Neural cell (in vitro differentiated cells): ENCODE results near the gene NPR2. TPM values are rescaled to one million over a fixed set of nuclear protein-coding genes. Genes with fewer than 3 reads are reported as not detected.

ENCODE experiments used
- H2AFZ ChIP-seq: fragments of 200-600, 300-800 bp; sonication (generic), shearing (Covaris generic); 2 replicates; pipeline ENCODE4 v1.6.0; 2014; ENCODE audit warnings: low read depth, mild to moderate bottlenecking, antibody characterized with exemption, low read length, moderate library complexity
- H3F3A ChIP-seq: fragments of 200-600 bp; shearing (Covaris generic); 2 replicates; pipeline ENCODE4 v1.6.1; 2016; ENCODE audit warnings: mild to moderate bottlenecking, moderate library complexity, mixed read lengths, antibody characterized with exemption, low read length; ENCODE audit not compliant: insufficient read depth, poor library complexity, severe bottlenecking
- H3K27ac ChIP-seq: fragments of 200-600, 300-800 bp; sonication (generic), shearing (Covaris generic); 2 replicates; pipeline ENCODE4 v1.5.1; 2014; ENCODE audit warnings: mild to moderate bottlenecking, low read length, moderate library complexity
- H3K27me3 ChIP-seq: fragments of 300-800, 200-600 bp; sonication (generic), shearing (Covaris generic); 2 replicates; pipeline ENCODE4 v1.6.0; 2014; ENCODE audit warnings: mild to moderate bottlenecking, low read depth, low read length, moderate library complexity; ENCODE audit not compliant: insufficient read depth
- H3K36me3 ChIP-seq: fragments of 300-800, 200-600 bp; sonication (generic), shearing (Covaris generic); 2 replicates; pipeline ENCODE4 v1.5.1; 2014; ENCODE audit warnings: mild to moderate bottlenecking, antibody characterized with exemption, low read length, moderate library complexity; ENCODE audit not compliant: insufficient read depth
- H3K4me2 ChIP-seq: fragments of 300-800, 200-600 bp; sonication (generic), shearing (Covaris generic); 2 replicates; pipeline ENCODE4 v1.6.0; 2014; ENCODE audit warnings: mild to moderate bottlenecking, low read length
- H3K4me3 ChIP-seq: fragments of 300-800, 200-600 bp; sonication (generic), shearing (Covaris generic); 2 replicates; pipeline ENCODE4 v1.5.1; 2014; ENCODE audit warnings: mild to moderate bottlenecking, low read length, moderate library complexity
- H3K79me2 ChIP-seq: fragments of 200-600 bp; shearing (Covaris generic); replicated peaks from 2 replicates; pipeline ENCODE4 v1.6.0; 2014; ENCODE audit warnings: mild to moderate bottlenecking, low read length, moderate library complexity; ENCODE audit not compliant: insufficient read depth
- H3K9ac ChIP-seq: fragments of 300-800, 200-600 bp; sonication (generic), shearing (Covaris generic); 2 replicates; pipeline ENCODE4 v1.6.1; 2016; ENCODE audit warnings: mild to moderate bottlenecking, low read length, mixed read lengths
- H3K9me2 ChIP-seq: fragments of 200-600 bp; shearing (Covaris generic); 2 replicates; pipeline ENCODE4 v1.6.1; 2016; ENCODE audit warnings: mild to moderate bottlenecking, low read length, mixed read lengths; ENCODE audit not compliant: insufficient read depth
- H3K9me3 ChIP-seq: fragments of 200-600, 300-800 bp; sonication (generic), shearing (Covaris generic); 2 replicates; pipeline ENCODE4 v1.6.1; 2016; ENCODE audit warnings: mild to moderate bottlenecking, mixed run types, low read length, moderate library complexity, mixed read lengths
- H4K20me1 ChIP-seq: fragments of 200-600 bp; shearing (Covaris generic); 2 replicates; pipeline ENCODE4 v1.6.1; 2016; ENCODE audit warnings: mild to moderate bottlenecking, mixed run types; ENCODE audit not compliant: insufficient read depth
- EP300 ChIP-seq: fragments of 450-650 bp; conservative IDR thresholded peaks from 2 replicates; pipeline ENCODE4 v1.6.1; 2014; ENCODE audit warnings: antibody characterized with exemption, mild to moderate bottlenecking, moderate library complexity; ENCODE audit not compliant: poor library complexity, severe bottlenecking
- EZH2 ChIP-seq: fragments of 200-600, 300-800 bp; shearing (Covaris generic), sonication (generic); IDR thresholded peaks from 2 replicates; pipeline ENCODE4 v1.6.1; 2014; ENCODE audit warnings: antibody characterized with exemption, low read length, borderline replicate concordance, mild to moderate bottlenecking; ENCODE audit not compliant: insufficient read depth, poor library complexity, severe bottlenecking
- MXI1 ChIP-seq: fragments of 450-650 bp; conservative IDR thresholded peaks from 2 replicates; pipeline ENCODE4 v1.6.1; 2014; ENCODE audit warnings: antibody characterized with exemption, mild to moderate bottlenecking; ENCODE audit not compliant: poor library complexity, severe bottlenecking
- POLR2AphosphoS5 ChIP-seq: IDR thresholded peaks from 2 replicates; pipeline ENCODE4 v1.6.1; 2012
- RAD21 ChIP-seq: fragments of 450-650 bp; conservative IDR thresholded peaks from 2 replicates; pipeline ENCODE4 v1.6.1; 2014; ENCODE audit warnings: antibody characterized with exemption, mild to moderate bottlenecking, moderate library complexity
- SMC3 ChIP-seq: fragments of 450-650 bp; conservative IDR thresholded peaks from 2 replicates; pipeline ENCODE4 v1.6.1; 2014; ENCODE audit warnings: antibody characterized with exemption, mild to moderate bottlenecking, moderate library complexity; ENCODE audit not compliant: poor library complexity
- TAF1 ChIP-seq: IDR thresholded peaks from 2 replicates; pipeline ENCODE4 v1.6.1; 2012; ENCODE audit warnings: low read depth
- polyA plus RNA-seq: library from polyadenylated mRNA; depleted of rRNA; stranded (reverse); fragments of >200 nt; gene quantifications from 2 replicates; pipeline ENCODE4 v1.2.3, GENCODE V29; 2014
- TF ChIP-seq, protein P1 (sequence below): IDR thresholded peaks from 2 replicates; pipeline ENCODE4 v1.6.1; 2012; ENCODE audit warnings: borderline replicate concordance
- TF ChIP-seq, protein P2 (sequence below): fragments of 450-650 bp; IDR thresholded peaks from 2 replicates; pipeline ENCODE4 v1.5.1; 2014; ENCODE audit warnings: antibody characterized with exemption, mild to moderate bottlenecking, moderate library complexity; ENCODE audit not compliant: poor library complexity, severe bottlenecking

Gene NPR2
- polyA plus RNA-seq, 1 donor from 2014 or later: 9.6 TPM

DNA sequence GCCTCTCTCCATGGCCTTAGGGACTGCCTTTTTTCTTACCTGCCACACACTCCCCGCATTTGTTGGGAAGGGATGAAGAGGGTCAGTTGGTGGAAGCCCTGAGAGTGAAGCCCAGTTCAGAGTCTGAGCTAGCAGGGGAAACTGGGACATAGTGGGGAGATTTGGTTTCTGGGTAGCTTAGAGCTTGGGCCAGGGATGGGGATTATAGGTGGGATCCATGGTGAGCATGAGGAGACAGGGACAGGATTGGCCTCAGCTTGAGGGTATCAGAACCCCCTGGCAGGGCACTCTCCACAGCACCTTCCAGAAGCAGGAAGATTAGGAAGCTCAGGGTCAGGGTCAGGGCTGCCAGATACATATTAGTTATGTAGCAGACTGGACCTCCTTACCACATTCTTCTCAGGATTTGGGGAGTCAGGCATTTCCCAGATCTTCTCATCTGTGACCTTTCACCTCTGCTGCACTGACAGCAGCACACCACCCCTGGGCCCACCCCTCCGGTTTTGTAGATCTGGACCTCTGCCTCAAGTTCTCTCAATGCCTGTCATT lies 61.0 kb downstream of the NPR2 start:
- TF ChIP-seq TAF1 (no peak), SMC3 (no peak), EZH2 (no peak), MXI1 (no peak), EP300 (no peak), POLR2AphosphoS5 (no peak), RAD21 (no peak)
- TF ChIP-seq, protein P1, sequence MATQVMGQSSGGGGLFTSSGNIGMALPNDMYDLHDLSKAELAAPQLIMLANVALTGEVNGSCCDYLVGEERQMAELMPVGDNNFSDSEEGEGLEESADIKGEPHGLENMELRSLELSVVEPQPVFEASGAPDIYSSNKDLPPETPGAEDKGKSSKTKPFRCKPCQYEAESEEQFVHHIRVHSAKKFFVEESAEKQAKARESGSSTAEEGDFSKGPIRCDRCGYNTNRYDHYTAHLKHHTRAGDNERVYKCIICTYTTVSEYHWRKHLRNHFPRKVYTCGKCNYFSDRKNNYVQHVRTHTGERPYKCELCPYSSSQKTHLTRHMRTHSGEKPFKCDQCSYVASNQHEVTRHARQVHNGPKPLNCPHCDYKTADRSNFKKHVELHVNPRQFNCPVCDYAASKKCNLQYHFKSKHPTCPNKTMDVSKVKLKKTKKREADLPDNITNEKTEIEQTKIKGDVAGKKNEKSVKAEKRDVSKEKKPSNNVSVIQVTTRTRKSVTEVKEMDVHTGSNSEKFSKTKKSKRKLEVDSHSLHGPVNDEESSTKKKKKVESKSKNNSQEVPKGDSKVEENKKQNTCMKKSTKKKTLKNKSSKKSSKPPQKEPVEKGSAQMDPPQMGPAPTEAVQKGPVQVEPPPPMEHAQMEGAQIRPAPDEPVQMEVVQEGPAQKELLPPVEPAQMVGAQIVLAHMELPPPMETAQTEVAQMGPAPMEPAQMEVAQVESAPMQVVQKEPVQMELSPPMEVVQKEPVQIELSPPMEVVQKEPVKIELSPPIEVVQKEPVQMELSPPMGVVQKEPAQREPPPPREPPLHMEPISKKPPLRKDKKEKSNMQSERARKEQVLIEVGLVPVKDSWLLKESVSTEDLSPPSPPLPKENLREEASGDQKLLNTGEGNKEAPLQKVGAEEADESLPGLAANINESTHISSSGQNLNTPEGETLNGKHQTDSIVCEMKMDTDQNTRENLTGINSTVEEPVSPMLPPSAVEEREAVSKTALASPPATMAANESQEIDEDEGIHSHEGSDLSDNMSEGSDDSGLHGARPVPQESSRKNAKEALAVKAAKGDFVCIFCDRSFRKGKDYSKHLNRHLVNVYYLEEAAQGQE: no peak
- TF ChIP-seq, protein P2, sequence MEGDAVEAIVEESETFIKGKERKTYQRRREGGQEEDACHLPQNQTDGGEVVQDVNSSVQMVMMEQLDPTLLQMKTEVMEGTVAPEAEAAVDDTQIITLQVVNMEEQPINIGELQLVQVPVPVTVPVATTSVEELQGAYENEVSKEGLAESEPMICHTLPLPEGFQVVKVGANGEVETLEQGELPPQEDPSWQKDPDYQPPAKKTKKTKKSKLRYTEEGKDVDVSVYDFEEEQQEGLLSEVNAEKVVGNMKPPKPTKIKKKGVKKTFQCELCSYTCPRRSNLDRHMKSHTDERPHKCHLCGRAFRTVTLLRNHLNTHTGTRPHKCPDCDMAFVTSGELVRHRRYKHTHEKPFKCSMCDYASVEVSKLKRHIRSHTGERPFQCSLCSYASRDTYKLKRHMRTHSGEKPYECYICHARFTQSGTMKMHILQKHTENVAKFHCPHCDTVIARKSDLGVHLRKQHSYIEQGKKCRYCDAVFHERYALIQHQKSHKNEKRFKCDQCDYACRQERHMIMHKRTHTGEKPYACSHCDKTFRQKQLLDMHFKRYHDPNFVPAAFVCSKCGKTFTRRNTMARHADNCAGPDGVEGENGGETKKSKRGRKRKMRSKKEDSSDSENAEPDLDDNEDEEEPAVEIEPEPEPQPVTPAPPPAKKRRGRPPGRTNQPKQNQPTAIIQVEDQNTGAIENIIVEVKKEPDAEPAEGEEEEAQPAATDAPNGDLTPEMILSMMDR: no peak
- Histone ChIP-seq H3K27me3 (no peaks in the 10 kb centered on the region), H3F3A (no peaks in the 10 kb centered on the region), H4K20me1 (no peaks in the 10 kb centered on the region), H3K4me2 (no peak overlapping the region), H3K36me3 (peaks cover 9% of the 10 kb centered on the region), H3K27ac (no peak overlapping the region), H2AFZ (no peak overlapping the region), H3K9me3 (no peaks in the 10 kb centered on the region), H3K4me3 (no peak overlapping the region), H3K9ac (no peak overlapping the region), H3K79me2 (no peaks in the 10 kb centered on the region), H3K9me2 (no peaks in the 10 kb centered on the region)

DNA sequence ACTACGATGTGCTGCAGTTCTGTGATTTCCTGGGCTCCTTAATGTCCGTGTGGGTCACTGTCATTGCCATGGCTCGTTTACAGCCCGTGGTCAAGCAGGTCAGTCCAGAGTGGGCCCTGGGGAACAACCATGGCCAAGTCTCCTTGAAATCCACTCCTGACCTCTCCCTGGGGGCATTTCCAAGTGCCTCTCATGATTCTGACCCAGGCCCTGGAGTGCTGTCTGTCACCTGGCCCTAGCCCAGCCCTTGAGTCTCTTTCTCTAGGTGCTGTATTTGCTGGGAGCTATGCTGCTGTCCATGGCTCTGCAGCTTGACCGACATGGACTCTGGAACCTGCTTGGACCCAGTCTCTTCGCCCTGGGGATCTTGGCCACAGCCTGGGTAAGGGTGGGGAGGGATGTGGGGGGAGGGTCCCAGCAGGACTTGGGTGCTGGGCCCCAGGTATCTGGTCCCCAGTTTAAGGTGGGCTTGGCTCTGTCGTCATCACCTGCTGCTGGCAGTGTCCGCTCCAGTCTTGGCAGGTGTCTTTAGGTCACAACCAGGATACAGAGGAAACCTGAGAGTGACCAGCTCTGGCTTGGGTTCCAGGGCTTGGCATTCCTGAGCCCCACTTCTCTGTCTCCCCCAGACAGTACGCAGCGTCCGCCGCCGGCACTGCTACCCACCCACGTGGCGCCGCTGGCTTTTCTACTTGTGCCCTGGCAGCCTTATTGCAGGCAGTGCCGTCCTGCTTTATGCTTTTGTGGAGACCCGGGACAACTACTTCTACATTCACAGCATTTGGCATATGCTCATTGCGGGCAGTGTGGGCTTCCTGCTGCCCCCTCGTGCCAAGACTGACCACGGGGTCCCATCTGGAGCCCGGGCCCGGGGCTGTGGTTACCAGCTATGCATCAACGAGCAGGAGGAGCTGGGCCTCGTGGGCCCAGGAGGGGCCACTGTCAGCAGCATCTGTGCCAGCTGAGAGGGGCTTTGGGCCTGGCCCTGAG lies 61.8 kb downstream of the NPR2 start:
- Histone ChIP-seq H3K27ac (no peak overlapping the region), H3K9me3 (no peaks in the 10 kb centered on the region), H3K4me2 (no peak overlapping the region), H3K9me2 (no peaks in the 10 kb centered on the region), H2AFZ (no peak overlapping the region), H4K20me1 (no peaks in the 10 kb centered on the region), H3K9ac (no peak overlapping the region), H3K27me3 (no peaks in the 10 kb centered on the region), H3K79me2 (no peaks in the 10 kb centered on the region), H3F3A (no peaks in the 10 kb centered on the region), H3K4me3 (no peak overlapping the region), H3K36me3 (peaks cover 9% of the 10 kb centered on the region)
- TF ChIP-seq TAF1 (no peak), RAD21 (no peak), POLR2AphosphoS5 (no peak), SMC3 (no peak), MXI1 (no peak), EP300 (no peak), EZH2 (no peak)
- TF ChIP-seq, protein P1: no peak
- TF ChIP-seq, protein P2: no peak
